ENCODE measurements around the gene DIAPH2.

The DIAPH2 gene

GRCh38 chrX:97587171-97587570 lies 902.5 kb downstream of the DIAPH2 start:
- no peaks in the 10 kb centered on the region for H3K9me3 ChIP-seq (ENCODE audit: control insufficient read depth, insufficient read depth, low read length)
- H4K20me1 ChIP-seq (ENCODE audit: control insufficient read depth, insufficient read depth, low read depth, low read length): no peaks in the 10 kb centered on the region
- no peaks in the 10 kb centered on the region for H3K27me3 ChIP-seq (ENCODE audit: control insufficient read depth, low read length)
- no peak overlapping the region for H3K4me3 ChIP-seq (ENCODE audit: low read length)
- TF ChIP-seq EZH2phosphoT487 (IDR thresholded peaks at IDR 0.05; ENCODE audit: borderline replicate concordance, low read length) (no peak), CTCF (IDR thresholded peaks at IDR 0.05; ENCODE audit: low read depth, low read length, poor library complexity, severe bottlenecking) (no peak)
- H3K4me2 ChIP-seq (ENCODE audit: low read length): no peak overlapping the region
- H3F3A ChIP-seq (ENCODE audit: control insufficient read depth, insufficient read depth): no peaks in the 10 kb centered on the region
- H3K36me3 ChIP-seq (ENCODE audit: control insufficient read depth, low read length): no peaks in the 10 kb centered on the region
- H3K9me2 ChIP-seq (replicated peaks; ENCODE audit: control insufficient read depth, low read length): no peaks in the 10 kb centered on the region
- H3K4me1 ChIP-seq (ENCODE audit: control insufficient read depth, low read length): no peaks in the 10 kb centered on the region
- H3K27ac ChIP-seq (ENCODE audit: low read depth, low read length): no peak overlapping the region
- H3K79me2 ChIP-seq (ENCODE audit: control insufficient read depth, low read length): no peaks in the 10 kb centered on the region

GRCh38 chrX:97594646-97595224 lies 910.1 kb downstream of the DIAPH2 start:
- no peaks in the 10 kb centered on the region for H3K27me3 ChIP-seq (ENCODE audit: control insufficient read depth, low read length)

GRCh38 chrX:97597954-97598353 lies 913.3 kb downstream of the DIAPH2 start:
- Histone ChIP-seq H3K4me3 (ENCODE audit: low read length) (no peak overlapping the region), H3K4me2 (ENCODE audit: low read length) (no peak overlapping the region), H3K79me2 (ENCODE audit: control insufficient read depth, low read length) (no peaks in the 10 kb centered on the region), H3K9me2 (replicated peaks; ENCODE audit: control insufficient read depth, low read length) (no peaks in the 10 kb centered on the region), H3K9me3 (ENCODE audit: control insufficient read depth, insufficient read depth, low read length) (no peaks in the 10 kb centered on the region), H4K20me1 (ENCODE audit: control insufficient read depth, insufficient read depth, low read depth, low read length) (no peaks in the 10 kb centered on the region), H3K27me3 (ENCODE audit: control insufficient read depth, low read length) (no peaks in the 10 kb centered on the region), H3K4me1 (ENCODE audit: control insufficient read depth, low read length) (no peaks in the 10 kb centered on the region), H3K36me3 (ENCODE audit: control insufficient read depth, low read length) (no peaks in the 10 kb centered on the region), H3K27ac (ENCODE audit: low read depth, low read length) (no peak overlapping the region), H3F3A (ENCODE audit: control insufficient read depth, insufficient read depth) (no peaks in the 10 kb centered on the region)
- TF ChIP-seq EZH2phosphoT487 (IDR thresholded peaks at IDR 0.05; ENCODE audit: borderline replicate concordance, low read length) (no peak), CTCF (IDR thresholded peaks at IDR 0.05; ENCODE audit: low read depth, low read length, poor library complexity, severe bottlenecking) (no peak)

More at GRCh38 chrX:97594646-97595224, 910.1 kb downstream of the DIAPH2 start:
- no peaks in the 10 kb centered on the region for H3K9me2 ChIP-seq (replicated peaks; ENCODE audit: control insufficient read depth, low read length)
- no peak overlapping the region for H3K4me3 ChIP-seq (ENCODE audit: low read length)
- no peaks in the 10 kb centered on the region for H3K79me2 ChIP-seq (ENCODE audit: control insufficient read depth, low read length)
- H3K9me3 ChIP-seq (ENCODE audit: control insufficient read depth, insufficient read depth, low read length): no peaks in the 10 kb centered on the region
- H3K4me1 ChIP-seq (ENCODE audit: control insufficient read depth, low read length): no peaks in the 10 kb centered on the region
- H3K36me3 ChIP-seq (ENCODE audit: control insufficient read depth, low read length): no peaks in the 10 kb centered on the region
- no peak overlapping the region for H3K4me2 ChIP-seq (ENCODE audit: low read length)
- H3F3A ChIP-seq (ENCODE audit: control insufficient read depth, insufficient read depth): no peaks in the 10 kb centered on the region
- no peak overlapping the region for H3K27ac ChIP-seq (ENCODE audit: low read depth, low read length)
- no peak for TF ChIP-seq CTCF (IDR thresholded peaks at IDR 0.05; ENCODE audit: low read depth, low read length, poor library complexity, severe bottlenecking)
- no peak for TF ChIP-seq EZH2phosphoT487 (IDR thresholded peaks at IDR 0.05; ENCODE audit: borderline replicate concordance, low read length)
- no peaks in the 10 kb centered on the region for H4K20me1 ChIP-seq (ENCODE audit: control insufficient read depth, insufficient read depth, low read depth, low read length)

Data from DOHH2 (cell line).